ENCODE results near the gene POU2F3. TPM values are rescaled to one million over a fixed set of nuclear protein-coding genes. Genes with fewer than 3 reads are reported as not detected.

The POU2F3 gene
- total RNA-seq, 1 donor from 2014 or later: not detected

GRCh38 chr11:120198787-120199469, 41.0 kb upstream of the POU2F3 start:
- no peak for DNase-seq (ENCODE audit: extremely low spot score, unreplicated experiment)
- H3K27me3 Mint-ChIP-seq (ENCODE audit: unreplicated experiment): peaks cover 48% of the 10 kb centered on the region
- peaks cover 3% of the 10 kb centered on the region for H3K4me1 Mint-ChIP-seq (ENCODE audit: unreplicated experiment)

GRCh38 chr11:120199613-120200012, 40.3 kb upstream of the POU2F3 start:
- H3K9me3 Mint-ChIP-seq (ENCODE audit: unreplicated experiment): no peaks in the 10 kb centered on the region
- TF ChIP-seq CTCF (IDR thresholded peaks at IDR 0.05): no peak
- no peak overlapping the region for H3K4me3 Mint-ChIP-seq (ENCODE audit: unreplicated experiment)
- H3K27ac Mint-ChIP-seq (ENCODE audit: unreplicated experiment): no peak overlapping the region
- H3K36me3 Mint-ChIP-seq (ENCODE audit: unreplicated experiment): no peaks in the 10 kb centered on the region
- H3K4me1 Mint-ChIP-seq (ENCODE audit: unreplicated experiment): peaks cover 3% of the 10 kb centered on the region
- DNase-seq (ENCODE audit: extremely low spot score, unreplicated experiment): no peak
- peaks cover 46% of the 10 kb centered on the region for H3K27me3 Mint-ChIP-seq (ENCODE audit: unreplicated experiment)

More at GRCh38 chr11:120198787-120199469, 41.0 kb upstream of the POU2F3 start:
- Mint-ChIP-seq H3K36me3 (ENCODE audit: unreplicated experiment) (no peaks in the 10 kb centered on the region), H3K4me3 (ENCODE audit: unreplicated experiment) (no peak overlapping the region), H3K27ac (ENCODE audit: unreplicated experiment) (no peak overlapping the region), H3K9me3 (ENCODE audit: unreplicated experiment) (no peaks in the 10 kb centered on the region)
- TF ChIP-seq CTCF (IDR thresholded peaks at IDR 0.05): no peak

- H3K27ac Mint-ChIP-seq (ENCODE audit: unreplicated experiment): no peak overlapping the region
- no peak overlapping the region for H3K4me3 Mint-ChIP-seq (ENCODE audit: unreplicated experiment)
- H3K36me3 Mint-ChIP-seq (ENCODE audit: unreplicated experiment): no peaks in the 10 kb centered on the region
- no peaks in the 10 kb centered on the region for H3K9me3 Mint-ChIP-seq (ENCODE audit: unreplicated experiment)
- no peak for DNase-seq (ENCODE audit: extremely low spot score, unreplicated experiment)
- H3K4me1 Mint-ChIP-seq (ENCODE audit: unreplicated experiment): peaks cover 3% of the 10 kb centered on the region
- no peak for TF ChIP-seq CTCF (IDR thresholded peaks at IDR 0.05)
- peaks cover 42% of the 10 kb centered on the region for H3K27me3 Mint-ChIP-seq (ENCODE audit: unreplicated experiment)
These were observed 39.3 kb upstream of the POU2F3 start for GRCh38 chr11:120200677-120201076.

GRCh38 chr11:120201653-120202052, 38.3 kb upstream of the POU2F3 start:
- no peak for DNase-seq (ENCODE audit: extremely low spot score, unreplicated experiment)
- Mint-ChIP-seq H3K27ac (ENCODE audit: unreplicated experiment) (no peak overlapping the region), H3K36me3 (ENCODE audit: unreplicated experiment) (no peaks in the 10 kb centered on the region), H3K27me3 (ENCODE audit: unreplicated experiment) (peaks cover 32% of the 10 kb centered on the region), H3K9me3 (ENCODE audit: unreplicated experiment) (no peaks in the 10 kb centered on the region), H3K4me1 (ENCODE audit: unreplicated experiment) (peaks cover 3% of the 10 kb centered on the region), H3K4me3 (ENCODE audit: unreplicated experiment) (no peak overlapping the region)
- no peak for TF ChIP-seq CTCF (IDR thresholded peaks at IDR 0.05)

DNA sequence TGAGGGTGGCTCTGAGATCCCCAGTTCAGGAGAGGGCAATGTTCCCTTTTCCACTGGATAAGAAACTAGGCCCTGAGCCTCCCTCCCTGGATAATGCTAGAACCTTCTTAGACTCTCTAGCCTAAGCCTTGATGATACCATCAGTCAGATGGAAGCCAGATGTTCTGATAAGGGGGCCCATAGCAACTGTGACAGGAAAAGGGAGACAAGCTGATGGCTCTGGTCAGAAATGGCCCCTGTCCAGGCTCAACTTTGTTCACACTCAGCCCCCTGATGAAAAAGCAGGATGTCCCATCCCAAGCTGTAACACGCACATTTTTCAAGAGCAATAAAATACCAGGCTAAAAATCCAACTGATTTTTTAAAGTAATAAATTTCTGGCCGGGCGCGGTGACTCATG, 36.3 kb upstream of the POU2F3 start:
- H3K27ac Mint-ChIP-seq (ENCODE audit: unreplicated experiment): no peak overlapping the region

More for the DNA sequence above, 36.3 kb upstream of the POU2F3 start:
- Mint-ChIP-seq H3K36me3 (ENCODE audit: unreplicated experiment) (no peaks in the 10 kb centered on the region), H3K4me3 (ENCODE audit: unreplicated experiment) (no peak overlapping the region), H3K4me1 (ENCODE audit: unreplicated experiment) (peaks cover 1% of the 10 kb centered on the region), H3K9me3 (ENCODE audit: unreplicated experiment) (no peaks in the 10 kb centered on the region), H3K27me3 (ENCODE audit: unreplicated experiment) (peaks cover 38% of the 10 kb centered on the region)
- no peak for TF ChIP-seq CTCF (IDR thresholded peaks at IDR 0.05)
- DNase-seq (ENCODE audit: extremely low spot score, unreplicated experiment): no peak
